ENCODE results near the gene RAB26. TPM values are rescaled to one million over a fixed set of nuclear protein-coding genes. Genes with fewer than 3 reads are reported as not detected.
"Not testable (repeated sequence)": the region's sequence is repeated elsewhere in the genome, so short reads cannot be mapped to it uniquely, and the experiment has no call there.

Gene RAB26
- polyA plus RNA-seq, 3 donors: 2.7 to 3.1 (median 3.0) TPM

- DNase-seq (ENCODE audit: low read depth in 3 of 3, low spot score in 2 of 3): no peak
Measured at GRCh38 chr16:2195322-2196161, 47.1 kb downstream of the RAB26 start.

GRCh38 chr16:2196162-2196980 is 47.9 kb downstream of the RAB26 start, which contains the start of gene CASKIN1:
Gene CASKIN1 (minus strand): TSS chr16:2196605. CDS start chr16:2196432, 173 bp downstream.
- DNase-seq (ENCODE audit: low read depth in 3 of 3, low spot score in 2 of 3): no peak

GRCh38 chr16:2196981-2197511 is 48.6 kb downstream of the RAB26 start:
- DNase-seq (ENCODE audit: low read depth in 3 of 3, low spot score in 2 of 3): no peak

- no peak for DNase-seq (ENCODE audit: low read depth in 3 of 3, low spot score in 2 of 3)
Measured at GRCh38 chr16:2197765-2198164, 49.3 kb downstream of the RAB26 start.

GRCh38 chr16:2198283-2198682 is 49.9 kb downstream of the RAB26 start:
- DNase-seq (ENCODE audit: low read depth in 3 of 3, low spot score in 2 of 3): no peak

GRCh38 chr16:2199095-2199494 is 50.7 kb downstream of the RAB26 start:
- no peak for DNase-seq (ENCODE audit: low read depth in 3 of 3, low spot score in 2 of 3)

GRCh38 chr16:2199621-2200139 is 51.3 kb downstream of the RAB26 start:
- DNase-seq (ENCODE audit: low read depth in 3 of 3, low spot score in 2 of 3): no peak

GRCh38 chr16:2200313-2200712 is 51.9 kb downstream of the RAB26 start:
- DNase-seq (ENCODE audit: low read depth in 3 of 3, low spot score in 2 of 3): no peak

- not testable (repeated sequence) for DNase-seq (ENCODE audit: low read depth in 3 of 3, low spot score in 2 of 3)
Measured at GRCh38 chr16:2203119-2203688, 54.8 kb downstream of the RAB26 start.

Other genes starting within 250 kb of the RAB26 start
- gene HS3ST6, start 230.2 kb upstream of the RAB26 start, polyA plus RNA-seq (ENCODE audit: insufficient read length in 3 of 3): under 1 TPM; 0.12 to 0.24 (median 0.17) TPM
- 10 to 100 TPM; 63.0 to 70.1 (median 65.2) TPM for gene MSRB1, start 205.4 kb upstream of the RAB26 start, polyA plus RNA-seq (ENCODE audit: insufficient read length in 3 of 3)
- gene RPL3L, start 193.9 kb upstream of the RAB26 start, polyA plus RNA-seq (ENCODE audit: insufficient read length in 3 of 3): under 1 TPM; 0.10 to 0.17 (median 0.16) TPM
- gene NDUFB10, start 189.1 kb upstream of the RAB26 start, polyA plus RNA-seq (ENCODE audit: insufficient read length in 3 of 3): 100 to 1,000 TPM; 127 to 137 (median 129) TPM
- 1,000 to 10,000 TPM; 1,774 to 1,944 (median 1,840) TPM for gene RPS2, start 183.8 kb upstream of the RAB26 start, polyA plus RNA-seq (ENCODE audit: insufficient read length in 3 of 3)
- not detected for gene RNF151, start 181.8 kb upstream of the RAB26 start, polyA plus RNA-seq (ENCODE audit: insufficient read length in 3 of 3)
- gene TBL3, start 176.6 kb upstream of the RAB26 start, polyA plus RNA-seq (ENCODE audit: insufficient read length in 3 of 3): 10 to 100 TPM; 27.4 to 34.3 (median 32.0) TPM
- under 1 TPM; 0.37 to 0.79 (median 0.60) TPM for gene NOXO1, start 167.2 kb upstream of the RAB26 start, polyA plus RNA-seq (ENCODE audit: insufficient read length in 3 of 3)
- gene GFER, start 164.4 kb upstream of the RAB26 start, polyA plus RNA-seq (ENCODE audit: insufficient read length in 3 of 3): 10 to 100 TPM; 20.5 to 22.0 (median 21.1) TPM
- 1 to 10 TPM; 1.3 to 1.9 (median 1.4) TPM for gene SYNGR3, start 158.7 kb upstream of the RAB26 start, polyA plus RNA-seq (ENCODE audit: insufficient read length in 3 of 3)
- 10 to 100 TPM; 14.2 to 16.4 (median 15.4) TPM for gene ZNF598, start 138.8 kb upstream of the RAB26 start, polyA plus RNA-seq (ENCODE audit: insufficient read length in 3 of 3)
- 1 to 10 TPM; 1.7 to 6.0 (median 3.9) TPM for gene NPW, start 128.8 kb upstream of the RAB26 start, polyA plus RNA-seq (ENCODE audit: insufficient read length in 3 of 3)
- gene NHERF2, start 121.7 kb upstream of the RAB26 start, polyA plus RNA-seq (ENCODE audit: insufficient read length in 3 of 3): 100 to 1,000 TPM in 1 of 3 donors, 10 to 100 TPM in 2; 82.6 to 106 (median 88.6) TPM
- gene NTHL1, start 100.8 kb upstream of the RAB26 start, polyA plus RNA-seq (ENCODE audit: insufficient read length in 3 of 3): 10 to 100 TPM; 15.4 to 17.7 (median 16.9) TPM
- gene TSC2, start 100.6 kb upstream of the RAB26 start, polyA plus RNA-seq (ENCODE audit: insufficient read length in 3 of 3): 100 to 1,000 TPM in 2 of 3 donors, 10 to 100 TPM in 1; 98.9 to 117 (median 108) TPM
- 10 to 100 TPM; 53.0 to 59.6 (median 54.5) TPM for gene PKD1, start 12.7 kb upstream of the RAB26 start, polyA plus RNA-seq (ENCODE audit: insufficient read length in 3 of 3)
- gene TRAF7, start 7.2 kb downstream of the RAB26 start, polyA plus RNA-seq (ENCODE audit: insufficient read length in 3 of 3): 10 to 100 TPM; 51.4 to 60.4 (median 60.3) TPM
- gene CASKIN1, start 48.0 kb downstream of the RAB26 start, polyA plus RNA-seq (ENCODE audit: insufficient read length in 3 of 3): 1 to 10 TPM in 2 of 3 donors, under 1 TPM in 1; 0.92 to 1.4 (median 1.4) TPM
- gene MLST8, start 56.8 kb downstream of the RAB26 start, polyA plus RNA-seq (ENCODE audit: insufficient read length in 3 of 3): 10 to 100 TPM; 41.3 to 48.7 (median 43.8) TPM
- 1 to 10 TPM; 3.0 to 4.1 (median 3.0) TPM for gene BRICD5, start 62.2 kb downstream of the RAB26 start, polyA plus RNA-seq (ENCODE audit: insufficient read length in 3 of 3)
- 10 to 100 TPM; 10.1 to 14.5 (median 12.9) TPM for gene PGP, start 66.2 kb downstream of the RAB26 start, polyA plus RNA-seq (ENCODE audit: insufficient read length in 3 of 3)
- gene E4F1, start 75.0 kb downstream of the RAB26 start, polyA plus RNA-seq (ENCODE audit: insufficient read length in 3 of 3): 10 to 100 TPM; 13.2 to 14.3 (median 13.6) TPM
- under 1 TPM; 0.68 to 0.74 (median 0.74) TPM for gene DNASE1L2, start 87.8 kb downstream of the RAB26 start, polyA plus RNA-seq (ENCODE audit: insufficient read length in 3 of 3)
- gene ECI1, start 103.0 kb downstream of the RAB26 start, polyA plus RNA-seq (ENCODE audit: insufficient read length in 3 of 3): 10 to 100 TPM; 58.4 to 64.1 (median 58.7) TPM
- 100 to 1,000 TPM; 176 to 191 (median 186) TPM for gene RNPS1, start 119.5 kb downstream of the RAB26 start, polyA plus RNA-seq (ENCODE audit: insufficient read length in 3 of 3)
- gene ABCA3, start 192.1 kb downstream of the RAB26 start, polyA plus RNA-seq (ENCODE audit: insufficient read length in 3 of 3): 1 to 10 TPM; 4.3 to 5.5 (median 5.4) TPM

Data from right renal cortex interstitium (tissue), 3 donors.